ENCODE data around the gene LBHD1.
A peak's percentile ranks its signal among the peaks of the same experiment; 100 is the strongest.

Gene LBHD1

GRCh38 chr11:62707277-62707861 lies 35.3 kb upstream of the LBHD1 start, which contains the start of the genes BSCL2 and GNG3:
Gene BSCL2, minus strand, starts transcription at chr11:62707424. Its CDS starts 229 bp downstream, at chr11:62707195.
Gene GNG3, plus strand, starts transcription at chr11:62707676. Its CDS starts 620 bp downstream, at chr11:62708296.
- peak within 1 kb of the TSS; percentile 90 for H3K14ac ChIP-seq (ENCODE audit: low read length)
- H3K79me2 ChIP-seq (ENCODE audit: control insufficient read depth, insufficient read depth, low read length, poor library complexity): peaks cover 10% of the 10 kb centered on the region
- H2BK5ac ChIP-seq (ENCODE audit: low read depth, low read length, poor library complexity): peak within 1 kb of the TSS; percentile 25
- H3K23ac ChIP-seq (ENCODE audit: low read length): no peak within 1 kb of the TSS
- H3K27ac ChIP-seq (ENCODE audit: low read depth, low read length): peak within 1 kb of the TSS; percentile 76
- H3K9me3 ChIP-seq (ENCODE audit: insufficient read depth, low read depth, low read length): no peaks in the 10 kb centered on the region
- peak within 1 kb of the TSS; percentile 88 for H4K8ac ChIP-seq (ENCODE audit: low read depth, low read length)
- WGBS (ENCODE audit: extremely low coverage, insufficient coverage, insufficient read length): no CpG with 5 or more reads among the region's 10 CpGs
- peak within 1 kb of the TSS; percentile 53 for H2AK5ac ChIP-seq (ENCODE audit: low read length)
- H3K4me2 ChIP-seq (ENCODE audit: low read length): peak within 1 kb of the TSS; percentile 94
- H3K9ac ChIP-seq (ENCODE audit: low read length): peak within 1 kb of the TSS; percentile 14
- H2BK12ac ChIP-seq (ENCODE audit: low read length): no peak within 1 kb of the TSS
- no peaks in the 10 kb centered on the region for H3K27me3 ChIP-seq (ENCODE audit: insufficient read depth, low read length)
- H3K18ac ChIP-seq (ENCODE audit: low read length): peak within 1 kb of the TSS; percentile 57
- peak within 1 kb of the TSS; percentile 24 for H3K4ac ChIP-seq (ENCODE audit: low read depth, low read length)
- H3K36me3 ChIP-seq (ENCODE audit: control insufficient read depth in 1 of 2, insufficient read depth in 2 of 2, low read length in 2 of 2): peaks cover 2 to 12% of the 10 kb centered on the region in 2 experiments
- peak within 1 kb of the TSS; percentile 68 for H3K4me3 ChIP-seq (ENCODE audit: low read depth, low read length)
- no peak for DNase-seq
- peaks cover 25 to 30% of the 10 kb centered on the region in 2 experiments for H3K4me1 ChIP-seq (ENCODE audit: control insufficient read depth in 1 of 2, insufficient read depth in 2 of 2, low read length in 2 of 2)
- peak within 1 kb of the TSS; percentile 38 for H2BK120ac ChIP-seq (ENCODE audit: insufficient read depth, low read length, poor library complexity)
- no peak within 1 kb of the TSS for H2AFZ ChIP-seq (ENCODE audit: insufficient read depth, low read length, poor library complexity)
- peak within 1 kb of the TSS; percentile 87 for H4K12ac ChIP-seq (ENCODE audit: low read depth, low read length)
- H3K79me1 ChIP-seq (ENCODE audit: low read length): peaks cover 22% of the 10 kb centered on the region
- H4K91ac ChIP-seq (ENCODE audit: low read depth, low read length): peak within 1 kb of the TSS; percentile 76

DNA sequence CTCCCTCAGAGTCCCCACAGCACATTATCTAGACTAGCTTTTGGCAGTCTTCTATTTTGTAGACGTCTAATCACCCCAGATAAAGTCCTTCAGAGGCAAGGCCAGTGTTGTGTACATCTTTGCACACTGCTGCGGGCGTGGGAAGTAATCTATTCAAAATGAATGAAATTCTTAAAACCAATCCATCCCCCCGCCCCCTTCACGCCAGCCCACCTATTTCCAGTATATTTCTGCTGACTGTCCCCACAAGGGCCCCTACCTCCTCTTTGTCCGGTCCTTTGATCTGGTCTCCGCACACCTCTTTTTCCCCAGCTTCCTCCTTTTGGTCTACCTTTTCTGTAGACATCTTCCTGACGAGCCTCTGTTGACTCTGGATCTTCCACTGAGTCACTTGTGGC lies 34.8 kb upstream of the LBHD1 start:
- Histone ChIP-seq H3K4me1 (ENCODE audit: control insufficient read depth in 1 of 2, insufficient read depth in 2 of 2, low read length in 2 of 2) (peaks cover 25 to 30% of the 10 kb centered on the region in 2 experiments), H4K12ac (ENCODE audit: low read depth, low read length) (no peak overlapping the region), H3K36me3 (ENCODE audit: control insufficient read depth in 1 of 2, insufficient read depth in 2 of 2, low read length in 2 of 2) (peaks cover 4 to 11% of the 10 kb centered on the region in 2 experiments), H3K9ac (ENCODE audit: low read length) (peak overlapping the region; percentile 14), H3K23ac (ENCODE audit: low read length) (no peak overlapping the region), H3K27ac (ENCODE audit: low read depth, low read length) (peak overlapping the region; percentile 76), H2BK12ac (ENCODE audit: low read length) (no peak overlapping the region), H3K9me3 (ENCODE audit: insufficient read depth, low read depth, low read length) (no peaks in the 10 kb centered on the region), H3K79me2 (ENCODE audit: control insufficient read depth, insufficient read depth, low read length, poor library complexity) (peaks cover 10% of the 10 kb centered on the region), H3K27me3 (ENCODE audit: insufficient read depth, low read length) (no peaks in the 10 kb centered on the region), H3K14ac (ENCODE audit: low read length) (peak overlapping the region; percentile 16), H3K4me2 (ENCODE audit: low read length) (peak overlapping the region; percentile 94), H3K4ac (ENCODE audit: low read depth, low read length) (peak overlapping the region; percentile 24), H3K18ac (ENCODE audit: low read length) (peak overlapping the region; percentile 57), H2AFZ (ENCODE audit: insufficient read depth, low read length, poor library complexity) (no peak overlapping the region), H2AK5ac (ENCODE audit: low read length) (peak overlapping the region; percentile 53), H4K8ac (ENCODE audit: low read depth, low read length) (peak overlapping the region; percentile 30), H2BK120ac (ENCODE audit: insufficient read depth, low read length, poor library complexity) (peak overlapping the region; percentile 38), H4K91ac (ENCODE audit: low read depth, low read length) (no peak overlapping the region), H2BK5ac (ENCODE audit: low read depth, low read length, poor library complexity) (peak overlapping the region; percentile 2), H3K79me1 (ENCODE audit: low read length) (peaks cover 22% of the 10 kb centered on the region), H3K4me3 (ENCODE audit: low read depth, low read length) (peak overlapping the region; percentile 21)
- WGBS (ENCODE audit: extremely low coverage, insufficient coverage, insufficient read length): no CpG with 5 or more reads among the region's 8 CpGs
- DNase-seq: no peak

DNA sequence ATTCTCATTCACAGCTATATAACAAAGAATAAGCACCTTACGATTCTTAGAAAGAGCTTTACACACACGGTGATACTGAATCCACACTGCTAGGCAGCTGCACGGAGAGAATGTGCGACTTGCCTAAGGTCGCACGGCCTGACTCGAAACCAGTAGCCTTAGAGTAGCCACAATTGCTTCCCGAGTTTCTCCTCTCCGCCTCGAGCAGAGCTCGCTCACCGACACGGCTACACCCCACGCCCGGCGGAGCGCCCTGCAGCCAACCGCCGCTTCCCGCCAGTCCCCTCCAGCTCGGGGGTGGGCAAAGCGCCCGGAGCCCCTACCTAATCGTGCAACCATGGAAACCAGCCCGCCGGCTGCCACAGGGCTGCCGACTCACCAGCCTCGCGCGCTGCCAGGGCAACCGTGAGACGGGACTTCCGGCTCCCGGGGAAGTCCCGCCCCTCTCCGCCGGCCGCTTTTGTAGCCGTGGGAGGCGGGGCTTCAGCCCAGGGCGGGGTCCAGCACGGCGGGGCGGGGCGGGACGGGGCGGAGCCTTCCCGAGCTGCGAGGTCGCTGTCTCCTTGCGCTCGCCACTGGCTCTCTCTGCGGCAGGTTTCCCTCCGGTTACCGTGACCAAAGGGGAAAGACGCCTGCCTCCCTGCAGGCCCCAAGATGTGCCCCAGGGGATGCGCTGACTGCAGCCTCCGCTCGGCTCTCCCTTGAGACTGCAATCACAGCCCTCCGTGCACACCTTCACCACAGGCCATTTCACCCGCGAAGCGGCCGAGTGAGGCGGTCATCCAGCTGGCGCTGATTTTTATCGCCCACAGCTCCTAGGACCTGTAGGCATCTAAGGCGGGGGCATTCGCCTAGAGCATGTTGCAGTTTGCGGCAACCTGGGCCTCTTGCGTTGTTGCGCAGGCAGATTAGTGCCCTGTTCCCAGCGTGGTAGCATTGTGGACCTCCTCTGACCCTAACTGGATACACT lies 34.1 kb upstream of the LBHD1 start:
- peak; percentile 95 to 98 for DNase-seq

GRCh38 chr11:62705413-62705812 lies 33.3 kb upstream of the LBHD1 start:
- WGBS (ENCODE audit: extremely low coverage, insufficient coverage, insufficient read length): no CpG with 5 or more reads among the region's 7 CpGs
- Histone ChIP-seq H3K4me2 (ENCODE audit: low read length) (peak overlapping the region; percentile 63), H3K27ac (ENCODE audit: low read depth, low read length) (peak overlapping the region; percentile 58), H3K27me3 (ENCODE audit: insufficient read depth, low read length) (no peaks in the 10 kb centered on the region), H3K4ac (ENCODE audit: low read depth, low read length) (peak overlapping the region; percentile 18), H3K79me2 (ENCODE audit: control insufficient read depth, insufficient read depth, low read length, poor library complexity) (peaks cover 10% of the 10 kb centered on the region), H2BK12ac (ENCODE audit: low read length) (no peak overlapping the region), H3K79me1 (ENCODE audit: low read length) (peaks cover 22% of the 10 kb centered on the region), H2BK5ac (ENCODE audit: low read depth, low read length, poor library complexity) (no peak overlapping the region), H2AK5ac (ENCODE audit: low read length) (peak overlapping the region; percentile 55), H4K8ac (ENCODE audit: low read depth, low read length) (peak overlapping the region; percentile 38), H4K12ac (ENCODE audit: low read depth, low read length) (no peak overlapping the region), H4K91ac (ENCODE audit: low read depth, low read length) (peak overlapping the region; percentile 1), H3K23ac (ENCODE audit: low read length) (no peak overlapping the region), H3K9ac (ENCODE audit: low read length) (peak overlapping the region; percentile 35), H3K14ac (ENCODE audit: low read length) (peak overlapping the region; percentile 46), H3K9me3 (ENCODE audit: insufficient read depth, low read depth, low read length) (no peaks in the 10 kb centered on the region), H3K18ac (ENCODE audit: low read length) (peak overlapping the region; percentile 58), H3K36me3 (ENCODE audit: control insufficient read depth in 1 of 2, insufficient read depth in 2 of 2, low read length in 2 of 2) (peaks cover 7 to 15% of the 10 kb centered on the region in 2 experiments), H2AFZ (ENCODE audit: insufficient read depth, low read length, poor library complexity) (peak overlapping the region; percentile 7), H3K4me3 (ENCODE audit: low read depth, low read length) (peak overlapping the region; percentile 85), H3K4me1 (ENCODE audit: control insufficient read depth in 1 of 2, insufficient read depth in 2 of 2, low read length in 2 of 2) (peaks cover 25 to 30% of the 10 kb centered on the region in 2 experiments), H2BK120ac (ENCODE audit: insufficient read depth, low read length, poor library complexity) (no peak overlapping the region)
- DNase-seq: no peak

More for the DNA sequence above, 34.1 kb upstream of the LBHD1 start:
- WGBS (ENCODE audit: extremely low coverage, insufficient coverage, insufficient read length): no CpG with 5 or more reads among the region's 73 CpGs
- Histone ChIP-seq H3K27ac (ENCODE audit: low read depth, low read length) (peak overlapping the region; percentile 76), H3K18ac (ENCODE audit: low read length) (peak overlapping the region; percentile 57), H2BK120ac (ENCODE audit: insufficient read depth, low read length, poor library complexity) (peak overlapping the region; percentile 38), H4K8ac (ENCODE audit: low read depth, low read length) (peak overlapping the region; percentile 30), H3K79me1 (ENCODE audit: low read length) (peaks cover 22% of the 10 kb centered on the region), H3K4me1 (ENCODE audit: control insufficient read depth in 1 of 2, insufficient read depth in 2 of 2, low read length in 2 of 2) (peaks cover 25 to 30% of the 10 kb centered on the region in 2 experiments), H4K12ac (ENCODE audit: low read depth, low read length) (peak overlapping the region; percentile 13), H2BK5ac (ENCODE audit: low read depth, low read length, poor library complexity) (peak overlapping the region; percentile 3), H2BK12ac (ENCODE audit: low read length) (no peak overlapping the region), H3K23ac (ENCODE audit: low read length) (no peak overlapping the region), H3K9me3 (ENCODE audit: insufficient read depth, low read depth, low read length) (no peaks in the 10 kb centered on the region), H3K4me2 (ENCODE audit: low read length) (peak overlapping the region; percentile 94), H2AK5ac (ENCODE audit: low read length) (peak overlapping the region; percentile 53), H3K4ac (ENCODE audit: low read depth, low read length) (peak overlapping the region; percentile 24), H2AFZ (ENCODE audit: insufficient read depth, low read length, poor library complexity) (peak overlapping the region; percentile 86), H3K36me3 (ENCODE audit: control insufficient read depth in 1 of 2, insufficient read depth in 2 of 2, low read length in 2 of 2) (peaks cover 4 to 14% of the 10 kb centered on the region in 2 experiments), H3K4me3 (ENCODE audit: low read depth, low read length) (peak overlapping the region; percentile 85), H3K27me3 (ENCODE audit: insufficient read depth, low read length) (no peaks in the 10 kb centered on the region), H3K14ac (ENCODE audit: low read length) (peak overlapping the region; percentile 46), H3K9ac (ENCODE audit: low read length) (peak overlapping the region; percentile 35), H3K79me2 (ENCODE audit: control insufficient read depth, insufficient read depth, low read length, poor library complexity) (peaks cover 10% of the 10 kb centered on the region), H4K91ac (ENCODE audit: low read depth, low read length) (no peak overlapping the region)

Measured in trophoblast cell (in vitro differentiated cells and primary cell).